Left lung (tissue), 10 donors: ENCODE results near the gene ICOS. TPM values are rescaled to one million over a fixed set of nuclear protein-coding genes. Genes with fewer than 3 reads are reported as not detected.
A peak's percentile ranks its signal among the peaks of the same experiment; 100 is the strongest.

Experiments used
- ATAC-seq: fragments of 200-7000 bp; cut with Tn5 transposase; one replicate; pipeline ENCODE4 v1.9.1; 2020; ENCODE audit warnings: moderate library complexity
- DNase-seq, 4 donors: peaks; one replicate each; pipeline ENCODE4 v3.0.0-alpha.2; 2013 to 2020
- H3K27ac ChIP-seq, 2 donors: fragments of 200-600 bp; sonication (generic) in 1 of 2; one replicate each; pipeline versions ENCODE4 v1.5.0 to v1.8.0; 2020 to 2021
- H3K27me3 ChIP-seq, 2 donors: fragments of 200-600 bp; sonication (generic) in 1 of 2; one replicate each; pipeline versions ENCODE4 v1.5.0 to v1.8.0; 2020 to 2021
- H3K36me3 ChIP-seq, 2 donors: fragments of 200-600 bp; sonication (generic) in 1 of 2; one replicate each; pipeline versions ENCODE4 v1.5.0 to v1.8.0; 2020 to 2021
- H3K4me1 ChIP-seq, 2 donors: fragments of 200-600 bp; one replicate each; pipeline ENCODE4 v1.8.0; 2021
- H3K4me3 ChIP-seq, 2 donors: fragments of 200-600 bp; sonication (generic) in 1 of 2; one replicate each; pipeline versions ENCODE4 v1.5.0 to v1.8.0; 2020 to 2021; ENCODE audit warnings: mild to moderate bottlenecking in 1 of 2
- H3K9me3 ChIP-seq, 2 donors: fragments of 200-600 bp; sonication (generic) in 1 of 2; one replicate each; pipeline versions ENCODE4 v1.5.0 to v1.8.0; 2020 to 2021
- CTCF ChIP-seq, 2 donors: fragments of 200-600 bp; sonication (generic) in 1 of 2; IDR thresholded peaks; one replicate each; pipeline versions ENCODE4 v1.5.0 to v1.8.0; 2021; ENCODE audit warnings: antibody characterized with exemption in 2 of 2
- intact Hi-C, 2 donors: fragments of 100-400 bp; cut with DNase I; formaldehyde crosslinking; loops; one replicate each; pipeline versions ENCODE4 v1.11.2 to v1.14.2; 2022
- polyA plus RNA-seq, 6 donors: library from polyadenylated mRNA; unstranded; fragments of 120-200 nt; gene quantifications; one replicate each; pipeline ENCODE4 v1.2.1, GENCODE V29; 2013; ENCODE audit not compliant: insufficient read length in 6 of 6
- total RNA-seq, 2 donors: library from RNA; stranded (reverse); fragmentation: NEBNext Ultra II Directional; extraction: Animal tissue kit (Norgen Biotek cat#: 25700); gene quantifications; one replicate each; pipeline ENCODE4 v1.2.1, GENCODE V29; 2021
- donor health status: DM: no; HTN: yes; CAD: no.
- donor health status: DM: no; HTN: no; CAD: no.

The ICOS gene
- total and polyA plus RNA-seq, 8 donors = 0.04 to 0.71 (median 0.16) TPM; not detected in 2

DNA sequence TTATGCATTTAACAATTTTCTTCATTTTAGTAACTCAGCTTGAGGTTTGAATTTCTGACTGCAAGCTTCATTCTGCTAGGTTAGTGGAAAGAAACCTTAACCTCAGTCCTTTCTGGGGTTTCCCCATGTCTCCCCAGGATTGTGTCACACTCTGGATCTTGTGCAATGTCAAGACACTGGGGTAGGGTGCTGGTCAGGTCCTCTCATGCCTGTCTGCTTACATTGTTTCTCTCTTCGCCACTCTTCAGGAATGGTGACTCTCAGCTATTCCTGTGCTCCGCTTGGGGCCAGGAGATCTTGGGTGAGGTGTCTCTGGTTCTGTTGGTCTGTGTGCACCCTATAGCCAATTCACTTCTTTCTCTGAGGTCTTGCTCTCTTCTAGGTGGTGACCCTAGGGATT, 45.1 kb upstream of the ICOS start:
- H3K36me3 ChIP-seq = no peaks in the 10 kb centered on the region
- no peaks in the 10 kb centered on the region for H3K27me3 ChIP-seq
- intact Hi-C loops = no loop called here
- H3K4me3 ChIP-seq = no peak overlapping the region
- no peak for DNase-seq
- TF ChIP-seq CTCF (IDR thresholded peaks at IDR 0.05) = no peak
- H3K4me1 ChIP-seq = peaks cover 0 to 30% of the 10 kb centered on the region in 2 donors
- H3K9me3 ChIP-seq = no peaks in the 10 kb centered on the region
- no peak overlapping the region for H3K27ac ChIP-seq
- ATAC-seq = peak; percentile 57

GRCh38 chr2:203892207-203892606, 44.4 kb upstream of the ICOS start:
- Histone ChIP-seq H3K4me3 (no peak overlapping the region), H3K36me3 (no peaks in the 10 kb centered on the region), H3K27me3 (no peaks in the 10 kb centered on the region), H3K4me1 (peaks cover 0 to 31% of the 10 kb centered on the region in 2 donors), H3K27ac (no peak overlapping the region), H3K9me3 (no peaks in the 10 kb centered on the region)
- DNase-seq (no peak), ATAC-seq (no peak)
- TF ChIP-seq CTCF (IDR thresholded peaks at IDR 0.05) = no peak
- intact Hi-C loops = no loop called here

DNA sequence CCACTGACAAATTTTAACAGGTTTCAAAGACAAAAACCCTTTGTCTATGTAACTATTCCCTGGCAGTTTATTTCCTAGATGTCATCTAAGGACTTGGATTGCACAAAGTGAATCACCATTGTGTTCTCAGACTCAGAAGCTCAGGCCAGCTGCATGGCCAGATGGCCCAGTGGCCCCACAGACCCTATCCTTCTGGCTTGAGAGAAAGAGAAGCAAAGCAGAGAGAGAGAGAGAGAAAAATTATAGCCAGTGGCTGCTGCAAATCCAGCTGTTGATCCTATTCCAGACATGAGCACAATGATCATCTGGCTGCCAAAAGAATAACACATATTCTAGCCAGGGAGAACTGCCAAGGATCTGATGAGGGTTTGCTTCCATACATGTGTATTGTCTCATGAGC, 43.2 kb upstream of the ICOS start:
- intact Hi-C loops = no loop called here
- H3K9me3 ChIP-seq = no peaks in the 10 kb centered on the region
- peaks cover 0 to 26% of the 10 kb centered on the region in 2 donors for H3K4me1 ChIP-seq
- no peak overlapping the region for H3K27ac ChIP-seq
- no peak overlapping the region for H3K4me3 ChIP-seq
- no peaks in the 10 kb centered on the region for H3K27me3 ChIP-seq
- TF ChIP-seq CTCF (IDR thresholded peaks at IDR 0.05) = no peak
- DNase-seq = peak in 2 of 4 donors; percentile 73 to 89
- ATAC-seq = peak; percentile 39
- H3K36me3 ChIP-seq = no peaks in the 10 kb centered on the region

DNA sequence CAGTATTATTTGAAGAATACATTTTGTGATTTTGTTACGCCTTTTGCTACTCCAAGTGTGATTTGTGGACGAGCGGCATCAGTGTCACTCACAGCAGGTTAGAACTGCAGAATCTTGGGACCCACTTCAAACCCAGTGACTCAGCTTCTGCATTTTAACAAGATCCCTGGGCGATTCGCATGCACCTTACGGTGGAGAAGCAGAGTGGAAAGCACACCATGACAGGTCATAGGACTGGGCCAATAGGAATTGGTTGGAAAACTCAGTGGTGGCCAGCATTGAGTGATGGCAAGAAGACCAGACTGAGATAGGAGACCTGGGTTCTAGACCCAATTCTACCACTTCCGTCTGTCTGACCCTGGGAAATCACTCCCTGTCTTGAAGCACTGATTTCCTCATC, 42.7 kb upstream of the ICOS start:
- Histone ChIP-seq H3K27ac (no peak overlapping the region), H3K9me3 (no peaks in the 10 kb centered on the region), H3K4me1 (peaks cover 0 to 26% of the 10 kb centered on the region in 2 donors), H3K27me3 (no peaks in the 10 kb centered on the region), H3K36me3 (no peaks in the 10 kb centered on the region), H3K4me3 (no peak overlapping the region)
- intact Hi-C loops = no loop called here
- DNase-seq (no peak), ATAC-seq (no peak)
- TF ChIP-seq CTCF (IDR thresholded peaks at IDR 0.05) = no peak

DNA sequence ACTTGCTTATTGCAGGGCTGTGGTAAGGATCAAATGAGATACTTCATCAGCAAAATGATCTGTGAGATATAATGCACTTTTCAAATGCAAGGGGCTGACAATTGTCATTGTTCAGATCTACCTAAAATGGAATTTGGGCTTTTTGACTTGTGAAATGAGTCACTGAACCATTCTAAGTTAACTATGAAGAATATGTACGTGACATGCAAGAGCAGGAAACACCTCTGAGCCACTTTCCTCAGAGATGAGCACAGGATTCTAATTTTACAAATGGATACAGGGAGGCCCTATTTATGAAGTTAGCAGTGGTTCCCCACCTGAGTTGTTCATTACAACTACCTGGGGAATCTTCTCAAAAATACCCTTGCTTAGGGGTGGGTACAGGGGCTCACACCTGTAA, 42.3 kb upstream of the ICOS start:
- no peak overlapping the region for H3K4me3 ChIP-seq
- no peaks in the 10 kb centered on the region for H3K36me3 ChIP-seq
- no peak for TF ChIP-seq CTCF (IDR thresholded peaks at IDR 0.05)
- H3K27me3 ChIP-seq = no peaks in the 10 kb centered on the region
- peaks cover 0 to 26% of the 10 kb centered on the region in 2 donors for H3K4me1 ChIP-seq
- H3K9me3 ChIP-seq = no peaks in the 10 kb centered on the region
- ATAC-seq (no peak), DNase-seq (no peak)
- no peak overlapping the region for H3K27ac ChIP-seq
- intact Hi-C loops = no loop called here
